Measurements from ENCODE around the gene TPST2.

The TPST2 gene

DNA sequence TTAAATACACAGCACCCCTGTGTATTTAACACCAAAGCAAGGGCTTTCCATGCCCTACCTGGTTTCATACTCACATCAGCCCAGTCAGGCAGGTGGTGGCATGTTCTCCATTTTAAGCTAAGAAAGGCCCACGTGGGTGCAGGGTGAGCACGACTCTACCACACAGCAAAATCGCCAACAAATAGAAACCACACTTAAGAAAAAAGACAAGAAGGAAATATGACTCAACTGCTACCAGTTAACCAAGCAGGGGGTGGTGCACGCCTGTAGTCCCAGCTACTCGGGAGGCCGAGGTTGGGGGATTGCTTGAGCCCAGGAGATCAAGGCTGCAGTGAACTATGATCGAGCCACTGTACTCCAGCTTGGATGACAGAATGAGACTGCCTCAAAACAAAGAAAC, 42.5 kb downstream of the TPST2 start:
- H3K27me3 ChIP-seq (ENCODE audit: control insufficient read depth, insufficient read depth, low read length) = no peaks in the 10 kb centered on the region
- no peak overlapping the region for H3K4me2 ChIP-seq (ENCODE audit: low read length)
- H3K79me2 ChIP-seq = no peaks in the 10 kb centered on the region
- no peak overlapping the region for H3K27ac ChIP-seq
- H3K9ac ChIP-seq = no peak overlapping the region
- no peak overlapping the region for H3K4me3 ChIP-seq (ENCODE audit: low read depth, low read length)
- no peaks in the 10 kb centered on the region for H3K9me3 ChIP-seq (ENCODE audit: control insufficient read depth, low read length)
- H2AFZ ChIP-seq = no peak overlapping the region
- no peaks in the 10 kb centered on the region for H3K4me1 ChIP-seq
- TF ChIP-seq, protein P1, sequence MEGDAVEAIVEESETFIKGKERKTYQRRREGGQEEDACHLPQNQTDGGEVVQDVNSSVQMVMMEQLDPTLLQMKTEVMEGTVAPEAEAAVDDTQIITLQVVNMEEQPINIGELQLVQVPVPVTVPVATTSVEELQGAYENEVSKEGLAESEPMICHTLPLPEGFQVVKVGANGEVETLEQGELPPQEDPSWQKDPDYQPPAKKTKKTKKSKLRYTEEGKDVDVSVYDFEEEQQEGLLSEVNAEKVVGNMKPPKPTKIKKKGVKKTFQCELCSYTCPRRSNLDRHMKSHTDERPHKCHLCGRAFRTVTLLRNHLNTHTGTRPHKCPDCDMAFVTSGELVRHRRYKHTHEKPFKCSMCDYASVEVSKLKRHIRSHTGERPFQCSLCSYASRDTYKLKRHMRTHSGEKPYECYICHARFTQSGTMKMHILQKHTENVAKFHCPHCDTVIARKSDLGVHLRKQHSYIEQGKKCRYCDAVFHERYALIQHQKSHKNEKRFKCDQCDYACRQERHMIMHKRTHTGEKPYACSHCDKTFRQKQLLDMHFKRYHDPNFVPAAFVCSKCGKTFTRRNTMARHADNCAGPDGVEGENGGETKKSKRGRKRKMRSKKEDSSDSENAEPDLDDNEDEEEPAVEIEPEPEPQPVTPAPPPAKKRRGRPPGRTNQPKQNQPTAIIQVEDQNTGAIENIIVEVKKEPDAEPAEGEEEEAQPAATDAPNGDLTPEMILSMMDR (IDR thresholded peaks at IDR 0.05) = no peak
- H3K36me3 ChIP-seq (ENCODE audit: control insufficient read depth, insufficient read depth, low read length) = no peaks in the 10 kb centered on the region

DNA sequence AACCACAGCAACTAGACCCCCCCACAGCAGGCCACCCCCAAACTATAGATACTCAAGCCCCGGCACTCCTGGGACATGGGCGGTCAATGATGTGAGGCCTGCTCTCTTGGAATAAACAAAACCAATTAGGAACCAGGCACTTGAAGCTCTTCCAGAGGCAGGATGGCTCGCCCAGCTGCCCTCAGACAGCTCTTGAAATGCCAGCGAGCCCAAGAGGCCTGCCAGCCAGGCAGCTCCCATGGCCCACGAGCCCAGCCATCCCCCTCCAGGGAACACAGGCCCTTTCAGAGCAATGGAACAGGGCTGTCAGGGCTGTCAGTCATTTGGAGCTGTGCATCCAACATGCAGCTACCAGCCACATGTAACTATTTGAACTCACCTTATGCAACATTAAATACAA, 43.6 kb downstream of the TPST2 start:
- TF ChIP-seq, protein P1 (IDR thresholded peaks at IDR 0.05) = no peak
- no peak overlapping the region for H3K4me2 ChIP-seq (ENCODE audit: low read length)
- no peak overlapping the region for H3K9ac ChIP-seq
- H3K9me3 ChIP-seq (ENCODE audit: control insufficient read depth, low read length) = no peaks in the 10 kb centered on the region
- H3K27ac ChIP-seq = no peak overlapping the region
- H3K36me3 ChIP-seq (ENCODE audit: control insufficient read depth, insufficient read depth, low read length) = no peaks in the 10 kb centered on the region
- no peaks in the 10 kb centered on the region for H3K27me3 ChIP-seq (ENCODE audit: control insufficient read depth, insufficient read depth, low read length)
- H3K4me1 ChIP-seq = no peaks in the 10 kb centered on the region
- H3K79me2 ChIP-seq = no peaks in the 10 kb centered on the region
- H2AFZ ChIP-seq = no peak overlapping the region
- H3K4me3 ChIP-seq (ENCODE audit: low read depth, low read length) = no peak overlapping the region

DNA sequence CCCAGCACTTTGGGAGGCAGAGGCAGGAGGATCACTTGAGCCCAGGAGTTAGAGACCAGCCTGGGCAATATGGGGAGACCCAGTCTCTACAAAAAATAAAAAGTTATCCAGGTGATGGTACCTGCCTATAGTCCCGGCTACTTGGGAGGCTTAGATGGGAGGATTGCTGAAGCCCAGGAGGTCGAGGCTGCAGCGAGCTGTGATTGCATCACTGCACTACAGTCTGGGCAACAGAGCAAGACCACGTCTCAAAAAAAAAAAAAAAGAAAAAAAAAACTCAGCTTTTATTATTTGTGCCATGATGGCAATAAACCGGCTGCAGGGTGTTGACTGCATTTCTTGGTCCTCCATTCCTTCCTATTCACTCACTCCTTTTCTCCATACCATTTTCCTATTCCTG, 44.1 kb downstream of the TPST2 start:
- no peaks in the 10 kb centered on the region for H3K9me3 ChIP-seq (ENCODE audit: control insufficient read depth, low read length)
- no peaks in the 10 kb centered on the region for H3K79me2 ChIP-seq
- H3K4me1 ChIP-seq = no peaks in the 10 kb centered on the region
- H3K27ac ChIP-seq = no peak overlapping the region
- H3K9ac ChIP-seq = no peak overlapping the region
- TF ChIP-seq, protein P1 (IDR thresholded peaks at IDR 0.05) = no peak
- H2AFZ ChIP-seq = no peak overlapping the region
- H3K4me2 ChIP-seq (ENCODE audit: low read length) = no peak overlapping the region
- no peaks in the 10 kb centered on the region for H3K36me3 ChIP-seq (ENCODE audit: control insufficient read depth, insufficient read depth, low read length)
- no peaks in the 10 kb centered on the region for H3K27me3 ChIP-seq (ENCODE audit: control insufficient read depth, insufficient read depth, low read length)
- H3K4me3 ChIP-seq (ENCODE audit: low read depth, low read length) = no peak overlapping the region

DNA sequence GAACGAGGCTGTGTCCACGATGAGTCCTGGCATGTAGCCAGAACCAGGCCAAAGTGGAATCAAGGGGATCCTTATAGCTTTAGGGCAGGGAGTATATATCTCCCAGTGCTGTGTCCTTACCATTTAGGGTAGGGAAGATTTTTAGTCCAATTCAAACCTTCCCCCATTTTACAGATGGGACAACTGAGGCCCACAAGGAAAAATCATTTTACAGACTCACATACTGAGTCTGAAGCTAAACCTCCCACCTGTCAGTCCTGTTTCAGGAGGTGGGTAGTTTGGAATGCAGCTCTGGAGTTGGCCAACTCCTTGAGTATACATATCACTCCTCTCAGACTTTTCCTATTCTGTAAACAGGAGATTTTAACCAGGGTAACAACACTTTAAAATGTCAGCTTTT, 44.5 kb downstream of the TPST2 start:
- no peak overlapping the region for H2AFZ ChIP-seq
- H3K36me3 ChIP-seq (ENCODE audit: control insufficient read depth, insufficient read depth, low read length) = no peaks in the 10 kb centered on the region
- H3K4me2 ChIP-seq (ENCODE audit: low read length) = no peak overlapping the region
- H3K27me3 ChIP-seq (ENCODE audit: control insufficient read depth, insufficient read depth, low read length) = no peaks in the 10 kb centered on the region
- no peak overlapping the region for H3K4me3 ChIP-seq (ENCODE audit: low read depth, low read length)
- H3K9me3 ChIP-seq (ENCODE audit: control insufficient read depth, low read length) = no peaks in the 10 kb centered on the region
- no peaks in the 10 kb centered on the region for H3K4me1 ChIP-seq
- no peaks in the 10 kb centered on the region for H3K79me2 ChIP-seq
- no peak overlapping the region for H3K9ac ChIP-seq
- TF ChIP-seq, protein P1 (IDR thresholded peaks at IDR 0.05) = no peak
- no peak overlapping the region for H3K27ac ChIP-seq

DNA sequence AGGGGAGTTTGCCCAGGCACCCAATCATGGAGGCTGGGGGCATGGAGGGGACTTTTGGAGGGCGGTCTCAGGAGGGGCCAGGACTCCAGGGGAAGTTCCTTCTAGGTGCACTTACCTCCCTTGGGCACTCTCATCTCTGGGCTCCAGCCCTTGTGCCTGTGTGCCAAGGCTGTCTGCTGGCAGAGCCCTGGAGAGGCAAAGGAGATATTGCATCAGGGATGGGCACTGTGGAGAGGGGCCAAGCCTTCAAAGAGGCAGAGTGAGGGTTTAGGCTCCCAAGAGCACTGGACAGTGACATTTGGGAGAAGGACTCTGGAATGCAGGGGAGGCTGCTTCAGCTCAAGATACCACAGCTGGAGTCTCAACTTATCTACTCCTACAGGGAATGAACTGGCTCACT, 45.4 kb downstream of the TPST2 start:
- H3K4me1 ChIP-seq = no peaks in the 10 kb centered on the region
- no peaks in the 10 kb centered on the region for H3K36me3 ChIP-seq (ENCODE audit: control insufficient read depth, insufficient read depth, low read length)
- H2AFZ ChIP-seq = no peak overlapping the region
- TF ChIP-seq, protein P1 (IDR thresholded peaks at IDR 0.05) = no peak
- H3K9ac ChIP-seq = no peak overlapping the region
- no peak overlapping the region for H3K27ac ChIP-seq
- no peak overlapping the region for H3K4me2 ChIP-seq (ENCODE audit: low read length)
- no peak overlapping the region for H3K4me3 ChIP-seq (ENCODE audit: low read depth, low read length)
- no peaks in the 10 kb centered on the region for H3K79me2 ChIP-seq
- no peaks in the 10 kb centered on the region for H3K27me3 ChIP-seq (ENCODE audit: control insufficient read depth, insufficient read depth, low read length)
- no peaks in the 10 kb centered on the region for H3K9me3 ChIP-seq (ENCODE audit: control insufficient read depth, low read length)

All from parathyroid adenoma (tissue), 2 donors.